Hepatic stellate cell (primary cell): ENCODE results near the gene NME1.
"Not testable (repeated sequence)": the region's sequence is repeated elsewhere in the genome, so short reads cannot be mapped to it uniquely, and the experiment has no call there.

Source experiments
- DNase-seq: peaks from one replicate; pipeline ENCODE4 v3.0.0; 2011; ENCODE audit warnings: low spot score

The NME1 gene

GRCh38 chr17:51153210-51154072 is at the start of gene NME1:
Gene NME1, plus strand, starts transcription at chr17:51153559. Its CDS starts 2,096 bp downstream, at chr17:51155655.
- peak; percentile 97 for DNase-seq

- DNase-seq = no peak
These were observed 45.6 kb upstream of the NME1 start for GRCh38 chr17:51107778-51108177.

GRCh38 chr17:51112303-51113222 is 40.8 kb upstream of the NME1 start:
- not testable (repeated sequence) for DNase-seq

- no peak for DNase-seq
These were observed 38.2 kb upstream of the NME1 start for GRCh38 chr17:51115179-51115578.

GRCh38 chr17:51118330-51119195 is 34.8 kb upstream of the NME1 start:
- no peak for DNase-seq

GRCh38 chr17:51119415-51120356 is 33.7 kb upstream of the NME1 start:
- peak; percentile 35 for DNase-seq

- DNase-seq = peak; percentile 43
These were observed 33.0 kb upstream of the NME1 start for GRCh38 chr17:51120357-51120738.

- peak; percentile 96 for DNase-seq
These were observed 32.4 kb upstream of the NME1 start, which contains the start of gene SPAG9 for GRCh38 chr17:51120739-51121619. Gene SPAG9, minus strand, starts transcription at chr17:51120868. Its CDS starts 212 bp downstream, at chr17:51120656.

- DNase-seq = peak; percentile 87
These were observed 31.5 kb upstream of the NME1 start for GRCh38 chr17:51121620-51122472.

GRCh38 chr17:51122473-51123115 is 30.8 kb upstream of the NME1 start:
- DNase-seq = not testable (repeated sequence)

- no peak for DNase-seq
These were observed 28.5 kb upstream of the NME1 start for GRCh38 chr17:51124640-51125503.

GRCh38 chr17:51128076-51128475 is 25.3 kb upstream of the NME1 start:
- no peak for DNase-seq

GRCh38 chr17:51132964-51133319 is 20.4 kb upstream of the NME1 start:
- DNase-seq = no peak

- no peak for DNase-seq
These were observed 20.0 kb upstream of the NME1 start for GRCh38 chr17:51133365-51133764.

- DNase-seq = no peak
These were observed 17.4 kb upstream of the NME1 start for GRCh38 chr17:51135956-51136355.

- DNase-seq = no peak
These were observed 10.8 kb upstream of the NME1 start for GRCh38 chr17:51142597-51142996.
